SK-N-MC (cell line): ENCODE data around the gene P2RY14.

ENCODE experiments used
- DNase-seq: peaks from one replicate; pipeline ENCODE4 v3.0.0-alpha.2; 2011; ENCODE audit warnings: low read depth, low spot score
- H3K27ac ChIP-seq: fragments of 200-600 bp; sonication (generic); 2 replicates; pipeline ENCODE4 v1.5.1; 2016; ENCODE audit warnings: mixed run types
- H3K36me3 ChIP-seq: fragments of 200-600 bp; sonication (generic); 2 replicates; pipeline ENCODE4 v1.6.1; 2017; ENCODE audit warnings: antibody characterized with exemption, low read length, mixed read lengths; ENCODE audit not compliant: insufficient read depth
- H3K4me3 ChIP-seq: fragments of 200-600 bp; sonication (generic); 2 replicates; pipeline ENCODE4 v1.5.1; 2016
- H3K9ac ChIP-seq: fragments of 200-600 bp; sonication (generic); 2 replicates; pipeline ENCODE4 v1.8.0; 2017; ENCODE audit warnings: mixed run types, mixed read lengths; ENCODE audit not compliant: insufficient read length
- H3K9me3 ChIP-seq: fragments of 200-600 bp; sonication (generic); 2 replicates; pipeline ENCODE4 v1.6.1; 2017; ENCODE audit warnings: low read depth, mild to moderate bottlenecking, antibody characterized with exemption, low read length, moderate library complexity, mixed read lengths
- EZH2 ChIP-seq: fragments of 200-600 bp; sonication (generic); IDR thresholded peaks from one replicate; pipeline ENCODE4 v1.6.1; 2017; ENCODE audit warnings: antibody characterized with exemption
- FOXP2 ChIP-seq: optimal IDR thresholded peaks from 2 replicates; pipeline ENCODE3; 2011; ENCODE audit warnings: mild to moderate bottlenecking, moderate library complexity; ENCODE audit not compliant: insufficient read depth; ENCODE audit errors: extremely low read length, control extremely low read depth
- POLR2AphosphoS5 ChIP-seq: IDR thresholded peaks from 2 replicates; pipeline ENCODE4 v1.6.1; 2012; ENCODE audit warnings: mild to moderate bottlenecking, low read depth, low read length, borderline replicate concordance

The P2RY14 gene

DNA sequence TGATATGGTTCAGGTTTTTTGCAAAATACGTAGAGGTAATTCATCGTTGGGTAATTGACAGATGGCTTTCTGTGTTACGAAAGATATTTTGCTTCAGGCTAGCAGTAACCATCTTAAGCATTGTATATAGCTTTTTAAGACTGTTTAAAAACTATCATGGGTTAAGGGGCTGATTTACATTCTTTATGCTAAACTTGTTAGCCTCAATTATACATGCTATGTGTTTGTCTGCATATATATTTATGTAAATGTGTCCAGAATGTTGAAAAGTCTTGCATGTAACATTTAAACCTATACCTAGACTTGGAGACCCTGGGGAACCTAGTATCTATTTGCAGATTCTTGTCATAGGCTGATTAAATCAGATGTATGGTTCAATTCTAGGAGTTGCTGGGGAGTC, 11.1 kb upstream of the P2RY14 start:
- H3K9me3 ChIP-seq: no peaks in the 10 kb centered on the region
- H3K9ac ChIP-seq: no peak overlapping the region
- peak; percentile 37 for DNase-seq
- H3K27ac ChIP-seq: no peak overlapping the region
- no peak overlapping the region for H3K4me3 ChIP-seq
- H3K36me3 ChIP-seq: no peaks in the 10 kb centered on the region
- TF ChIP-seq FOXP2 (no peak), EZH2 (no peak), POLR2AphosphoS5 (no peak)

DNA sequence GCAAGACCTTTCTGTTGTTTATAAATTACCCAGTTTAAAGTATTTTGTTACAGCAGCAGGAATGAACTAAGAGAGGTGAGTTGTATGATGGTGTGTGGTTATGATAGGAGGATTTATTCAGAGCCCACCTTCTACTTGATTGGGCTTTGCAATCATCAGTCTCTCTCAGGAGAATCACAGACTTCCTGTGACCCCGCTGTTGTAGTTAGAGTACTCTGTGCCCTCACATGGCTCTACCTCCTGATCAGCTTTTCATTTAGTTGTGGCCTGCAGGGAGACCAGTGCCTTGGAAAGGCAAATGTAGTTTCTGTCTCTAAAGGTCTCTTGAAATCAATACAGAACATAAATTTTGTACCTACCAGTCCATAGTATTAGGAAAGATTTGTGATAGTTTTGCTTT, 7.6 kb upstream of the P2RY14 start:
- Histone ChIP-seq H3K9me3 (no peaks in the 10 kb centered on the region), H3K4me3 (no peak overlapping the region), H3K36me3 (no peaks in the 10 kb centered on the region), H3K27ac (no peak overlapping the region), H3K9ac (no peak overlapping the region)
- TF ChIP-seq EZH2 (no peak), FOXP2 (no peak), POLR2AphosphoS5 (no peak)
- DNase-seq: no peak

DNA sequence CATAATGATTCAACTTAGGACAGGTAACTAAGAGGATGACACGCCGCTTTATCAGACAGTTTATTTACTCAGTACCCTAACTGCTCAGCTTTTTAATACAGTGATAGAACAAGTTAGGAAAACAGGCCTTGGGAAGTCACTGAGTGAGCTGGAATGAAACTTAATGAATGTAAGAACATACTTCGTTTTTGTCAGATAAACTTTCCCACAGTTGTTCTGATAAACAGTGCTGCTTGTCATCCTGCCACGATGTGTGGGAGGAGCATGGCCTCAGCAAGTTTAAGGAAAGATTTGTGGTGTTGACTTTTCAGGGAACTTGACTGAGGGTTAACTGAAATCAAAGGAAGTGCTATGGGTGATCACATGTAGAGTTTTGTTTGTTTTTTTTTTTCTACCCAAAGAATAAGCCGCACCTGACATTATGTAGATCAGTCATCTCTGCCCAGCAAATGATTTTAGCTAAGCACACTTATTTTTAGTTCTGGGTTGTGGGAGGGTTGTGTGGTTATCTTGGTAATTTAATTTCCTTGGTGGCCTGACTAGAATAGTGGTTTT, 5.6 kb upstream of the P2RY14 start:
- H3K27ac ChIP-seq: no peak overlapping the region

GRCh38 chr3:151283387-151283786, 5.0 kb upstream of the P2RY14 start:
- Histone ChIP-seq H3K9ac (no peak overlapping the region), H3K27ac (no peak overlapping the region), H3K4me3 (no peak overlapping the region), H3K9me3 (no peaks in the 10 kb centered on the region), H3K36me3 (no peaks in the 10 kb centered on the region)
- TF ChIP-seq FOXP2 (no peak), POLR2AphosphoS5 (no peak), EZH2 (no peak)
- DNase-seq: no peak

More for the DNA sequence above, 5.6 kb upstream of the P2RY14 start:
- Histone ChIP-seq H3K9ac (no peak overlapping the region), H3K9me3 (no peaks in the 10 kb centered on the region), H3K4me3 (no peak overlapping the region), H3K36me3 (no peaks in the 10 kb centered on the region)
- no peak for DNase-seq
- TF ChIP-seq FOXP2 (no peak), POLR2AphosphoS5 (no peak), EZH2 (no peak)

GRCh38 chr3:151282921-151283320, 4.6 kb upstream of the P2RY14 start:
- H3K36me3 ChIP-seq: no peaks in the 10 kb centered on the region
- H3K4me3 ChIP-seq: no peak overlapping the region
- H3K9me3 ChIP-seq: no peaks in the 10 kb centered on the region
- no peak overlapping the region for H3K27ac ChIP-seq
- H3K9ac ChIP-seq: no peak overlapping the region
- TF ChIP-seq EZH2 (no peak), FOXP2 (no peak), POLR2AphosphoS5 (no peak)
- peak; percentile 50 for DNase-seq

GRCh38 chr3:151281671-151282324, 3.5 kb upstream of the P2RY14 start:
- H3K9ac ChIP-seq: no peak overlapping the region
- DNase-seq: no peak
- H3K27ac ChIP-seq: no peak overlapping the region

DNA sequence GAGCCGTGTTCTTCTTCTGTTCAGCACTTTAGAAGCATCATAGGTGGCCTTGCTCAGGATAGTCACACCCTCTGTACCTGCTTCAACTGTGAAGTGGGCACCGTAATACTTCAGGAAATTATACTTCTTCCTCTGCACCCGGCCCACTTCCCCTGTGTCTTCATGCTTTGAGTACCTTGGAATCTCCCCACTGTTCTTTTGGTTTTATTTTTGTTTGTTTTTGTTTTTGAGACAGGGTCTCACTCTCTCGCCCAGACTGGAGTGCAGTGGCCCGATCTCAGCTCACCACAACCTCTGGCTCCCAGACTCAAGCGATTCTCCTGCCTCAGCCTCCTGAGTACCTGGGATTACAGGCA, 1.7 kb downstream of the P2RY14 start:
- no peak overlapping the region for H3K9ac ChIP-seq
- no peak overlapping the region for H3K27ac ChIP-seq
- H3K36me3 ChIP-seq: no peaks in the 10 kb centered on the region
- no peak for DNase-seq
- TF ChIP-seq EZH2: no peak
- no peak for TF ChIP-seq FOXP2
- no peak for TF ChIP-seq POLR2AphosphoS5
- no peaks in the 10 kb centered on the region for H3K9me3 ChIP-seq
- H3K4me3 ChIP-seq: no peak overlapping the region

More at GRCh38 chr3:151281671-151282324, 3.5 kb upstream of the P2RY14 start:
- Histone ChIP-seq H3K4me3 (no peak overlapping the region), H3K36me3 (no peaks in the 10 kb centered on the region), H3K9me3 (no peaks in the 10 kb centered on the region)
- TF ChIP-seq EZH2 (no peak), POLR2AphosphoS5 (no peak), FOXP2 (no peak)

- no peak overlapping the region for H3K27ac ChIP-seq
- no peaks in the 10 kb centered on the region for H3K9me3 ChIP-seq
- H3K4me3 ChIP-seq: no peak overlapping the region
- H3K36me3 ChIP-seq: no peaks in the 10 kb centered on the region
- H3K9ac ChIP-seq: no peak overlapping the region
- no peak for DNase-seq
- TF ChIP-seq POLR2AphosphoS5 (no peak), FOXP2 (no peak), EZH2 (no peak)
Observed at GRCh38 chr3:151276038-151276686, 2.2 kb downstream of the P2RY14 start.
